HG02973 (cell line): ENCODE measurements around the gene IFI44L.
A peak's percentile ranks its signal among the peaks of the same experiment; 100 is the strongest.

Experiments
- ATAC-seq: cut with Tn5 transposase; IDR thresholded peaks from one replicate; pipeline ENCODE4 v1.9.1; 2021; ENCODE audit warnings: moderate library complexity; ENCODE audit not compliant: unreplicated experiment

IFI44L gene

DNA sequence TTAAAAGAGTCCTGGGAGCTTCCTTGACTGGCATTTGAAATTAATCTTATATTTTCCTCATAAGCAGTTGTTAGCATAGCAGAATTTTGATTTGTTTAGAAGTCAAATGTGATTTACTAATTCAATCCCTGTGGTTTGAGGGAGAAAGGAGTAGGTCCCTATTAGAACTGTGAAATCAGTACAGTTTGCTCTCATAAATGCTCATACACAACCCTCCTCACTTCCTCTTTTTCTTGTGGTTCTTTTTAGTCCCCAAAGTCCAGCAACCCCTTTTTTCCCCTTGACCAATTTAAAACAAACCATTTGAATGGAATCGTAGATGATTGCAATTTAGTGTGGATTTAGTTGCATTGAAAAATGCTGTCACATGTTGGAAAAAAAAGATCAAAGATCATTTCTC, 20.2 kb downstream of the IFI44L start:
- ATAC-seq = no peak

DNA sequence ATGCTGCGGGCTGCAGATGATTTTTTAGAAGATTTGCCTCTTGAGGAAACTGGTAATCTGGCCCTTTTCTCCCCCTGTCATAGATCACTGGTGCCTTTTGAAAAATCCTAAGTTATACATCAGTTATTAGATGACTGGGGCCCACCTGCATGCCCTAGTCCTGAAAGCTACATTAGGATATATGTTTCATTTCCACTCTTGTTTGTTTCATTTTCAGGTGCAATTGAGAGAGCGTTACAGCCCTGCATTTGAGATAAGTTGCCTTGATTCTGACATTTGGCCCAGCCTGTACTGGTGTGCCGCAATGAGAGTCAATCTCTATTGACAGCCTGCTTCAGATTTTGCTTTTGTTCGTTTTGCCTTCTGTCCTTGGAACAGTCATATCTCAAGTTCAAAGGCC, 21.3 kb downstream of the IFI44L start:
- no peak for ATAC-seq

- no peak for ATAC-seq
These were observed 25.5 kb downstream of the IFI44L start for GRCh38 chr1:78645723-78646122.

GRCh38 chr1:78647238-78647637, 27.0 kb downstream of the IFI44L start:
- no peak for ATAC-seq

- ATAC-seq = peak; percentile 87
These were observed 29.4 kb downstream of the IFI44L start, which contains the start of gene IFI44 for GRCh38 chr1:78649628-78650027. Gene IFI44, plus strand, starts transcription at chr1:78649831. Its CDS starts 365 bp downstream, at chr1:78650196.

DNA sequence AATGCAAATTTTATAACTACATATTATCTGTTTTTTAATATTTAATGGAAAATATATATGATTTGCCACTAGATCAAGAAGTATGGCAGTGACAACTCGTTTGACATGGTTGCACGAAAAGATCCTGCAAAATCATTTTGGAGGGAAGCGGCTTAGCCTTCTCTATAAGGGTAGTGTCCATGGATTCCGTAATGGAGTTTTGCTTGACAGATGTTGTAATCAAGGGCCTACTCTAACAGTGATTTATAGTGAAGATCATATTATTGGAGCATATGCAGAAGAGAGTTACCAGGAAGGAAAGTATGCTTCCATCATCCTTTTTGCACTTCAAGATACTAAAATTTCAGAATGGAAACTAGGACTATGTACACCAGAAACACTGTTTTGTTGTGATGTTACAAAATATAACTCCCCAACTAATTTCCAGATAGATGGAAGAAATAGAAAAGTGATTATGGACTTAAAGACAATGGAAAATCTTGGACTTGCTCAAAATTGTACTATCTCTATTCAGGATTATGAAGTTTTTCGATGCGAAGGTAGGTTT, 29.9 kb downstream of the IFI44L start:
- no peak for ATAC-seq

- ATAC-seq = no peak
These were observed 31.0 kb downstream of the IFI44L start for GRCh38 chr1:78651241-78651640.

DNA sequence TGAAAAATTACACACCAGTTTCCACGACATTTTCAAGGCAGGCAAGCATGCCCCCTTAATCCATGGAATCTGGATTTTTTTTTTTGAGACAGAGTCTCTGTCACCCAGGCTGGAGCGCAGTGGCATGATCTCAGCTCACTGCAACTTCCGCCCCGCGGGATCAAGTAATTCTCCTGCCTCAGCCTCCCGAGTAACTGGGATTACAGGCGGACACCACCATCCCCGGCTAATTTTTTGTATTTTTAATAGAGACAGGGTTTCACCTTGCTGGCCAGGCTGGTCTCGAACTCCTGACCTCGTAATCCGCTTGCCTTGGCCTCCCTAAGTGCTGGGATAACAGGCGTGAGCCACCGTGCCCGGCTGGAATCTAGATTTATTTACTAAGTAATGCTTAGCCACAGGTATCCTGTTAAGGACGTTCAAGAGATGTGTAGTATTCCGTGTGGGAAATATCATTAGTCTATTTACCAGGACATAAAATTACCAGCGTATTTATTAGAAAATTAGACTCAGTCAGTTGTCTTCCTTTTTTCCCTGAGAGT, 31.8 kb downstream of the IFI44L start:
- ATAC-seq = no peak

- no peak for ATAC-seq
These were observed 38.7 kb downstream of the IFI44L start for GRCh38 chr1:78658901-78659300.

GRCh38 chr1:78663923-78664322, 43.7 kb downstream of the IFI44L start:
- ATAC-seq = no peak

DNA sequence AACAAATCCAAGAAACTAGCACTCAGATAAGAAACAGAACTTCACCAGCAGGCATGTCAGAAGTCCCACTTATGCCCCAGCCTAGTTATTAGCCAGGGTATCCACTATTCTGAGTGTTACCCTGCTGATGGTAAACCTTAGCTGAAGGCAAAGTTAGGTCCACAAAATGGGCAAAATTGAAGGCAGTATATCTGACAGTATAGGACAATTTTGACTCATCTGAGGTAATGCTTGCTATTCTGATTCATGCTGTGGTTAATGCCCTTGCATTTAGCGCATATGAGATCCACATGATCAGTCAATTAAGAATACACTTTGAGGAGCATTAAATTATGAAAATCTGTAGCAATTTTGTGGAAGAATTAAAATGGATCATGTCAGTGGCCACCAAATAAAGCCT, 44.5 kb downstream of the IFI44L start:
- no peak for ATAC-seq

DNA sequence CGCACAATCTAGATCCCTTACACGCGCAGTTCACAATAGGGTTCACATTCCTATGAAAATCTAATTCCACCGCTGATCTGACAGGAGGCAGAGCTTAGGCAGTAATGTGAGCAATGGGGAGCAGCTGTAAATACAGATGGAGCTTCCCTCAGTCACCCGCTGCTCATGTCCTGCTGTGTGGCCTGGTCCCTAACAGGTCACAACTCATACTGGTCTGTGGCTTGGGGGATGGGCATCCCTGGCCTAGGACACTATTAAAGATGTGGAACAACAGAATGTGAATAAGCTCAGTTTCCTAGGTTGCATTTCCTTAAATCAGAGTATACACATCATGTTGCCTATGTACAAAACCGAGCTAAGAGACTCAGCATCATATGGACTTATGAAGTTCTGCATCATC, 45.6 kb downstream of the IFI44L start:
- ATAC-seq = no peak

DNA sequence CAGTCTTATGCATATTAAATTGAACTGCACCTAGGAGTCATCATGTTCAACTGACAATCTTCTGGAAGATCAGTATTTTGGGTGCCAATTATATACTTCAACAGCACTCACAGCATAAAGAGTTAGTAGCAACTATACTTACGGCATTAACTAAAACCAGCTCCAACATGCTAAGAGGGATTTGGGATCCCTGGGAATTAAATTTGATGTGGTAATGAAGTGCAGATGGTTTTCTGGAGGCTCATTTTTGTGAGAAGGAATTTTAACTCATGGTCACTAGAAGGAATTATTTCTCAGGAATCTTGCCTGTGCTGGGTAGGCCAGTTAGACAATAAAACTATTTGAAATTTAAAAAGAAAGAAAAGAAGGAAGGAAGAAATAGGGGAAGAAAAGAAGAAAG, 47.7 kb downstream of the IFI44L start:
- ATAC-seq = no peak

DNA sequence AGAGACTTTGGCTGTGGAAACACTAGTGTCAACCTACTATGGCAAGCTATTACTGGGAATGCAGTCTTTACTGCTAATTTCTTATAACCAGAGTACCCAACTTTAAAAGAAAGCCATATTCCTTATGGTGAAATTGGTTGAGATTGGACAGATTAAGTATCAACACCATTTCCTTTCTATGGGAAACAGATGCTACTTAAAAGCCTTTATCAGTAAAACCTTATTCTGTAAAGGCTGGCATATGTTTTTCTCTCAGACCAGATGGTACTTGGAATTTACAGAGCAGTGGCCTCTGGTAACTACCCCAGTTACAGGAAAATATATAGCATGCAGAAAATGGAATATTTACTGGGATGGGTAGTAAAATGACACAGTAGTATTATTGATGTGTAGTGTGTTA, 48.2 kb downstream of the IFI44L start:
- ATAC-seq = no peak

GRCh38 chr1:78672428-78672827, 52.2 kb downstream of the IFI44L start:
- ATAC-seq = no peak

DNA sequence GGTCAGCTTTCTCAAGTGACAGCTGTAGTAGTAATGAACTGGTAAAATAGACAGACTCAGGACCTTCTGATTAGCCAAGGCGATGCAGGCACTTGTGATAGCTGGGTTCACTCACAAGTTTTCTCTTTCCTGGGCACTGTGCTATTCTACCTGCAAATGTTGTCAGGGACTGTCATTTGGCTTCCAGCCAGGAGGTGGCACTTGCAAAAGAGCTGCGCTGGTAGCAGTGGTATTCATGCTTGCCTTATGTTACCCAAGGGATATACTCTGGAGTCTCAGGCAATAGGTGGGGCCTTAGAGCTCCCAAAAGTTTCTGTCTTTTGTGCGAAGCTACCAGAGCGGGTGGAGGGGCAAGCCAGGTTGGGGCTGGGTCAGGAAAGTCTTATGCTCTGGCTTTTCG, 52.9 kb downstream of the IFI44L start:
- no peak for ATAC-seq

DNA sequence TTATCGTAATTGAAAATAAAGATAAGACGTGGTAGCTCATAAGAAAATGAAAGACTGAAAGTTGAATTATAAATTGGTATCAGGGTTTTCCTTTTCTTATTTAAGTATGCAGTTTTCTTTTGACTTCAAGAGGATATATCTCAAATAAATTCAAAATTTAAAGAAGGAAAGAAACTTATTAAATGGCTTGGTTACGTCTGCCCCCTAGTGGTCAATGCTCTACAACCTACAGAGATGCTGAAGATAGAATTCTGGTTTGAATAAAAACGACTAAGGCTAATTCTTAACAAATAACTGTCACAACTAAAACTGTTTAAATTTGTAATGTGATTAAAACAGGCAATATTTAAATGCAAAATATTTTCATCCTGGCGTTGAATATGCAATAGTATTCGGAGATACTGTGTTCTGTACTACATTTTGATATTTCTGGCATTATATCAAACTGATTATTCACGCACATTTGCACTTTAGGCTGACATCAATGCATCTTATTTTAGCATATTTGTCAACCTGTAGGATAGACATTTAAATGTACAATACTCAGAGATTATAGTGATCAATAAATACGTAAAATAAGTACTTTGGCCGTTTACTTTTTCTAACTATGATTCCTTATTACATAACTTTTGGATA, 56.2 kb downstream of the IFI44L start:
- ATAC-seq = no peak

DNA sequence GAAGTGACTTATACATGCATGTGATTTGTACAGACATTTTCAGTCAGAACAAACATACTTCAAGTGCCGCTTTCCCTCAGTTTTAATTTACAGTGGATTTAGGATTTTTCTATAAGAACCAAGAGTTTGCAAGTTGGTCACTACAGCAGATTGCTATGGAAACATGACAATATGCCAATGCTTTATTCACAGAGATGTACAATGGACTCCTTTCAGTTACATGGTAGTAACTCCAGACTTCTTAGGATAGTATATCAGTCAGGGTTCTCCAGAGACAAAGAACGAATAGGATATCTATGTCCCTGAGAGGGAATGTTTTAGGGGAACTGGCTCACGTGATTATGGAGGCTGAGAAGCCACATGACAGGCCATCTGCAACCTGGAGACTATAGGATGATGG, 56.7 kb downstream of the IFI44L start:
- ATAC-seq = no peak

DNA sequence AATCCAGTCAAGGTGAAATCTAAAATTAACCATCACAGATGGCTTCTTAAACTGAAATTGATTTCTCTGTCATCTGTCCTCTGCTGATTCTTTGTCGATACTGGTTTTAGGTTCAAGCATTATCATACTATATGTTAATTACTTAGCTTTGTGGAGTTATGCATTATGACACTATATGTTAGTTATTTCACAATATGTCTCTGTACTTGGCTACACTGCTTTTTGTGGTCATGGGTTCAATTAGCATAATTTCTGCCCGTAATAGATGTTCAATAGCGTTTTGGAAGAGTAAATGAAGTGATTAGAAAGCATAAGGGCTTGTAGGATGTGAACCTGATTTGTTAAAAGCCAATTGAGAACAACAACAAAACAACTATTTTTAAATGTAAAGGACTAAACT, 57.5 kb downstream of the IFI44L start:
- no peak for ATAC-seq

DNA sequence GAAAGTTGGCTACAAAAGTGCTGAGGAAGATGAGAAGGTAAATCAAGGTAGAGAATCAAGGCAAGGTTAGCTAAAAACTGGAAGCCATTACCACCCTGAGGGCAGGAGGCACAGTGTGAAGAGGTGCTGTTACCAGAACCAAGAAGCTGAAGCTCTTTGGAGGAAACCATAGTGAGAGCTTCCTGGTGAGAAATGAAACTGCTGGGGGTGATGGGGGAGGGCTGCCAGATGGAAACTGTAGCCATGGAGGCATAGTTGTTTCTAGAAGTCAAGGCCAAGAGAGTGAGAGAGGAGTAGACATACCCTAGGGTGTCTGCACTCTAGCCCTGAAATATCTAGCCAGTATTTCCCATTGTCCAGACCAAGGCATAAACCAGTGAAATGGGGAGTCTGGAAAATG, 58.1 kb downstream of the IFI44L start:
- ATAC-seq = peak; percentile 93

DNA sequence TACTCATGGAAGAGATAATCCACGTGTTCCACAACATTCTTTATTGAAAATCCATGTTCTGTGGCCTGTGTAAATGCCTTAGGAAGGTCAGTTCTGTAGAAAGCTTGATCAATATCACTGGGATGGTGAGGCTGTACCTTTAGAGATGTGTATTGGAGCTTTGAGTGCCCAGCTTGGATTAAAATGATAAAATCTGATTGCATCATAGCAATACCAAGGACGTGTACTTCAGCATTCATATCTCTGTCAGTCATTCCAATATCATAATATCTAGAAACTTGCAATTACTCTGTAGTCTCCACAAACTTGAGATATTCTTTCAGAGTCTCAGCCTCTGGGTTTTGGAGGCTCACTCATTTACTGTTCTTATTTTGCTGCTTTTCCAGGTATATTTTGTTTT, 61.0 kb downstream of the IFI44L start:
- ATAC-seq = no peak

- ATAC-seq = no peak
These were observed 62.2 kb downstream of the IFI44L start for GRCh38 chr1:78682496-78682895.

DNA sequence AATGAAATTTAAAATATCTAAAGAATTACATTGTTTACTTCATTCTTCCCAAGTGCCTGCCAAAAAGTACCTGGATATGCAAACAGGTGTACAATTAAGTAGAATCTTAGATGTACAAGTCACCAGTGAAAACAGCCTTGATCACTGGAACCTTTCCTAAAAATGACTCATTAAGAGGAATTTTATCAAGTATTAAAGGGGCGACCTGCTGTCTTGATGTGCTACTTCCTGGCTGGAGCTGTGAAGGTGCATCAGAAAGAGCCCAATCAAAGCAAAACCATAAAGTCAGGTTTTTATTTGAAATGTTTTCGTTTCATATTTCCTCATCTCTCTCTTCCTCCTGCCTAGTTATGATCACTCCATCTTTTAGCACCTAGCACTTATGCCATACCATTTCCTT, 62.8 kb downstream of the IFI44L start:
- ATAC-seq = no peak
